ENCODE results near the gene NPPB.

Gene NPPB

GRCh38 chr1:11856698-11857097 is 2.0 kb downstream of the NPPB start:
- DNase-seq (ENCODE audit: low read depth) = no peak

GRCh38 chr1:11855430-11855829 is 3.3 kb downstream of the NPPB start:
- no peak for DNase-seq (ENCODE audit: low read depth)

GRCh38 chr1:11854519-11854918 is 4.2 kb downstream of the NPPB start:
- no peak for DNase-seq (ENCODE audit: low read depth)

- DNase-seq (ENCODE audit: low read depth) = no peak
Observed at GRCh38 chr1:11851180-11851579, 7.6 kb downstream of the NPPB start.

GRCh38 chr1:11850156-11850555 is 8.6 kb downstream of the NPPB start:
- DNase-seq (ENCODE audit: low read depth) = no peak

- DNase-seq (ENCODE audit: low read depth) = no peak
Observed at GRCh38 chr1:11848373-11848700, 10.4 kb downstream of the NPPB start.

- peak; percentile 10 for DNase-seq (ENCODE audit: low read depth)
Observed at GRCh38 chr1:11847667-11848372, 10.9 kb downstream of the NPPB start, which contains the start of gene NPPA. TSS of gene NPPA (minus strand) at chr1:11847783. CDS start at chr1:11847684, 99 bp downstream.

GRCh38 chr1:11845641-11846335 is 13.0 kb downstream of the NPPB start:
- no peak for DNase-seq (ENCODE audit: low read depth)

- DNase-seq (ENCODE audit: low read depth) = no peak
Observed at GRCh38 chr1:11842154-11843041, 16.3 kb downstream of the NPPB start.

GRCh38 chr1:11841245-11842153 is 17.2 kb downstream of the NPPB start:
- no peak for DNase-seq (ENCODE audit: low read depth)

- DNase-seq (ENCODE audit: low read depth) = no peak
Observed at GRCh38 chr1:11839727-11840705, 18.7 kb downstream of the NPPB start.

GRCh38 chr1:11838349-11839272 is 20.1 kb downstream of the NPPB start:
- peak; percentile 23 for DNase-seq (ENCODE audit: low read depth)

GRCh38 chr1:11837767-11838348 is 20.9 kb downstream of the NPPB start:
- no peak for DNase-seq (ENCODE audit: low read depth)

- no peak for DNase-seq (ENCODE audit: low read depth)
Observed at GRCh38 chr1:11836955-11837766, 21.6 kb downstream of the NPPB start.

GRCh38 chr1:11835441-11836225 is 23.1 kb downstream of the NPPB start:
- no peak for DNase-seq (ENCODE audit: low read depth)

GRCh38 chr1:11833900-11834299 is 24.8 kb downstream of the NPPB start:
- DNase-seq (ENCODE audit: low read depth) = no peak

GRCh38 chr1:11833497-11833896 is 25.2 kb downstream of the NPPB start:
- no peak for DNase-seq (ENCODE audit: low read depth)
